ENCODE measurements around the gene KRT14. TPM values are rescaled to one million over a fixed set of nuclear protein-coding genes. Genes with fewer than 3 reads are reported as not detected.

Gene KRT14
- total RNA-seq, 4 donors from 2014 or later, result 2.9 TPM; not detected in 3

DNA sequence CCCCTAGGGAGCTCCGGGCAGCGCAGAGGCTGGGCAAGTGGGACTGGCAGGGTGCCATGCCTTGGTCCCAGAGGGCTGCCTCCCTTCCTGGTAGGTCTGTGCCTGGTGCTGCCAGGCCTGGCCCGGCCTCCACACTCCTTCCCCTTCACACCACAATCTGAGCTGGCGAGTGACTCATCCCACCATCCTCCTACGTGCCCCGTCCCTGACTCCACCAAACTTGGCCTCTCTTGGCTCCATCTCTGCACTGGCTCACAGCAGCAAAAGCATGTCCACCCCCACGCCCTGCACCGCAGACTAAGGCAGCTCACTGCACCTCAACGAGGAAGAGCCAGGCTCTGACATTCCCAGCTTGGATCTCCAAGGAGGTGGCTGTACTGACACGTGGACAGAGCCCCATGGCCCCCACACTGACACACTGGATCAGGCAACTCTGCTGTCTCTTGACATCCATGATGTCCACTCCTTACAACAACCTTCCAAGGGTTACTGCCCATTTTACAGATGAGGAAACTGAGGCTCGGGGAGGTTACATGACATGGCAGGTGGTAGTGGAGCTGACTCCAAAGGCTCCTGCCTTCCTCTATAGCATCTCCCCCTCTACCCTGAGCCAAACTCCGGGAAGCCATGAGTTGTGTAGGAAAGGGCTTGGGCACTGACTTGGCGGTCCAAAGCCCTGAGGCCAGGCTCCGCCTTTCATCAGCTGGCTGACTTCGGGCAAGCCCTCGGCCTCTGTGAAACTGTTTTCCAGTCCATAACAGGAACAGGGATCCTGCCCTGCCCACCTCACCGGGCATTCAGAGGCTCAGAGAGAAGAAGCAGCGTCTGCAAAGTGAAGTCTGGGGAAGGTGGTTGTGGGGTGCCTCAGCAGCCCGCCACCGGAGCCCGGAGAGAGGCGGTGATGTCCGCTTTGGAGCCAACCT is 38.5 kb downstream of the KRT14 start:
- WGBS, result 43% methylated on average over 10 of the region's 23 CpGs
- intact Hi-C loops (cut with DNase I), result loop anchor here (2.0 to 5.0 kb wide), 3 partner anchors 114 to 691 kb away; no protein-coding TSS in a partner anchor

GRCh38 chr17:41547378-41547841 is 39.3 kb downstream of the KRT14 start:
- H3K27me3 ChIP-seq, result no peaks in the 10 kb centered on the region
- peaks cover 0 to 9% (median 3%) of the 10 kb centered on the region in 4 donors for H3K9me3 ChIP-seq
- H3K27ac ChIP-seq (replicated peaks in 1 of 4), result peak overlapping the region in 1 of 4 donors; percentile 31
- no peaks in the 10 kb centered on the region for H3K36me3 ChIP-seq
- peaks cover 17 to 26% (median 20%) of the 10 kb centered on the region in 4 donors for H3K4me1 ChIP-seq
- no peak for DNase-seq (ENCODE audit: extremely low spot score)
- WGBS, result 63% methylated on average over 5 of the region's 9 CpGs
- TF ChIP-seq, protein P1, sequence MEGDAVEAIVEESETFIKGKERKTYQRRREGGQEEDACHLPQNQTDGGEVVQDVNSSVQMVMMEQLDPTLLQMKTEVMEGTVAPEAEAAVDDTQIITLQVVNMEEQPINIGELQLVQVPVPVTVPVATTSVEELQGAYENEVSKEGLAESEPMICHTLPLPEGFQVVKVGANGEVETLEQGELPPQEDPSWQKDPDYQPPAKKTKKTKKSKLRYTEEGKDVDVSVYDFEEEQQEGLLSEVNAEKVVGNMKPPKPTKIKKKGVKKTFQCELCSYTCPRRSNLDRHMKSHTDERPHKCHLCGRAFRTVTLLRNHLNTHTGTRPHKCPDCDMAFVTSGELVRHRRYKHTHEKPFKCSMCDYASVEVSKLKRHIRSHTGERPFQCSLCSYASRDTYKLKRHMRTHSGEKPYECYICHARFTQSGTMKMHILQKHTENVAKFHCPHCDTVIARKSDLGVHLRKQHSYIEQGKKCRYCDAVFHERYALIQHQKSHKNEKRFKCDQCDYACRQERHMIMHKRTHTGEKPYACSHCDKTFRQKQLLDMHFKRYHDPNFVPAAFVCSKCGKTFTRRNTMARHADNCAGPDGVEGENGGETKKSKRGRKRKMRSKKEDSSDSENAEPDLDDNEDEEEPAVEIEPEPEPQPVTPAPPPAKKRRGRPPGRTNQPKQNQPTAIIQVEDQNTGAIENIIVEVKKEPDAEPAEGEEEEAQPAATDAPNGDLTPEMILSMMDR (IDR thresholded peaks at IDR 0.05), result no peak
- TF ChIP-seq POLR2A (IDR thresholded peaks at IDR 0.05; ENCODE audit: low read depth), result no peak
- no peak for TF ChIP-seq POLR2AphosphoS5 (IDR thresholded peaks at IDR 0.05)
- no peak for TF ChIP-seq EP300 (IDR thresholded peaks at IDR 0.05)
- H3K4me3 ChIP-seq, result no peak overlapping the region
- intact Hi-C loops (cut with DNase I), result loop anchor here (5.0 kb wide), 2 partner anchors 115 to 690 kb away; no protein-coding TSS in a partner anchor

More for the DNA sequence above, 38.5 kb downstream of the KRT14 start:
- no peaks in the 10 kb centered on the region for H3K36me3 ChIP-seq
- peak in 1 of 2 donors; percentile 9 for TF ChIP-seq POLR2AphosphoS5 (IDR thresholded peaks at IDR 0.05)
- no peak for TF ChIP-seq EP300 (IDR thresholded peaks at IDR 0.05)
- peaks cover 0 to 9% (median 3%) of the 10 kb centered on the region in 4 donors for H3K9me3 ChIP-seq
- H3K4me1 ChIP-seq, result peaks cover 17 to 26% (median 20%) of the 10 kb centered on the region in 4 donors
- H3K4me3 ChIP-seq, result peak overlapping the region; percentile 26 to 44 (median 36)
- peak overlapping the region in 2 of 4 donors; percentile 17 to 46 for H3K27ac ChIP-seq (replicated peaks in 1 of 4)
- no peak for DNase-seq (ENCODE audit: extremely low spot score)
- H3K27me3 ChIP-seq, result no peaks in the 10 kb centered on the region

DNA sequence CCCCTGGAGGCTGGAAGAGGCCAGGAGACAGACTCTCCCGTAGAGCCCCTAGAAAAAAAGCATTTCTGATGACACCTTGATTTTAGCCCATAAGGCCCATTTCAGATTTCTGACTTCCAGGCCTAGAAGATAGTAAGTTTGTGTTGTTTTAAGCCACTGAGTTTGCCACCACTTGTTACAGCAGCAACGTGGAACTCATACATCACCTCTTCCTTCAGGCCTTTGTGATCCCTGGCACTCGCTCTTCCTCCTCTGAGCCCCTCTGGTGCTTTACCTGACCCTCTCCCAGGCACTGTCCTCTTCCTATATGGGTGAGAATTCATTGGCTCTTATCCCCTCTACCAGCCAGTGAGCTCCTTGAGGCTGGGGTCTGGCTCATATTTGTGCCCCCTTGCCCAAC is 39.9 kb downstream of the KRT14 start:
- Histone ChIP-seq H3K4me1 (peaks cover 17 to 26% (median 20%) of the 10 kb centered on the region in 4 donors), H3K27me3 (no peaks in the 10 kb centered on the region), H3K36me3 (no peaks in the 10 kb centered on the region), H3K9me3 (peaks cover 0 to 9% (median 3%) of the 10 kb centered on the region in 4 donors), H3K4me3 (no peak overlapping the region), H3K27ac (replicated peaks in 1 of 4) (no peak overlapping the region)
- intact Hi-C loops (cut with DNase I), result loop anchor here (5.0 kb wide), 2 partner anchors 115 to 690 kb away; no protein-coding TSS in a partner anchor
- TF ChIP-seq POLR2A (IDR thresholded peaks at IDR 0.05; ENCODE audit: low read depth), result no peak
- no peak for TF ChIP-seq EP300 (IDR thresholded peaks at IDR 0.05)
- TF ChIP-seq POLR2AphosphoS5 (IDR thresholded peaks at IDR 0.05), result no peak
- TF ChIP-seq, protein P1 (IDR thresholded peaks at IDR 0.05), result no peak
- 95% methylated on average over 3 of the region's 3 CpGs for WGBS
- DNase-seq (ENCODE audit: extremely low spot score), result no peak

GRCh38 chr17:41545829-41546410 is 40.8 kb downstream of the KRT14 start:
- no peak for DNase-seq (ENCODE audit: extremely low spot score)
- WGBS, result 87% methylated on average over 13 of the region's 13 CpGs
- H3K36me3 ChIP-seq, result no peaks in the 10 kb centered on the region
- no peak overlapping the region for H3K4me3 ChIP-seq
- H3K4me1 ChIP-seq, result peaks cover 17 to 26% (median 20%) of the 10 kb centered on the region in 4 donors
- peaks cover 0 to 9% (median 3%) of the 10 kb centered on the region in 4 donors for H3K9me3 ChIP-seq
- TF ChIP-seq EP300 (IDR thresholded peaks at IDR 0.05) (no peak), POLR2A (IDR thresholded peaks at IDR 0.05; ENCODE audit: low read depth) (no peak), POLR2AphosphoS5 (IDR thresholded peaks at IDR 0.05) (no peak)
- TF ChIP-seq, protein P1 (IDR thresholded peaks at IDR 0.05), result no peak
- intact Hi-C loops (cut with DNase I), result loop anchor here (5.0 kb wide), 2 partner anchors 116 to 689 kb away; no protein-coding TSS in a partner anchor
- no peaks in the 10 kb centered on the region for H3K27me3 ChIP-seq
- H3K27ac ChIP-seq (replicated peaks in 1 of 4), result no peak overlapping the region
